ENCODE data around the gene ATP1A1. TPM values are rescaled to one million over a fixed set of nuclear protein-coding genes. Genes with fewer than 3 reads are reported as not detected.
A peak's percentile ranks its signal among the peaks of the same experiment; 100 is the strongest.

ATP1A1 gene
- total RNA-seq, 1 experiment from 2014 or later, result 116 TPM

DNA sequence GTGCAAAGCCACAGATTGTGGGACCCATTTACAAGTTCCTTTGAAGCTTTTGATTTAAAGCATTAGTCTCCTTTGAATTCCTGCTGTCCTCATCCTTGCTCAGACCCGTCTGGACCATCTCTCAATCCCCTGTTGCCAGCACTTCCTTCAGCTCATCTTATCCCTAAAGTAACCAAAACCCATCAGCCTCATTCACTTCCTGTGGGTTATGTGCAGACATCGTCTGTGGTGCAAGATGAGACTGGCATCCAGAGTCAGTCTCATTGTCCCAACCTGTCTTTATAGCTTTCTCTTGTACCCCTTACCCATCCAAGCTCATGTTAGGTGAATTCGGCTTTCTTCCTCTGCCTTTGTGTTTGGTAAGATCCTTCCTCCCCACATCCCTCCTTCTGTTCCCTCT lies 29.3 kb downstream of the ATP1A1 start:
- DNase-seq (ENCODE audit: low read depth), result no peak
- in situ Hi-C loops (cut with HindIII; ENCODE audit: low pct_unique_long_range_greater_than_20kb, low sequenced_read_pairs), result no loop called here

DNA sequence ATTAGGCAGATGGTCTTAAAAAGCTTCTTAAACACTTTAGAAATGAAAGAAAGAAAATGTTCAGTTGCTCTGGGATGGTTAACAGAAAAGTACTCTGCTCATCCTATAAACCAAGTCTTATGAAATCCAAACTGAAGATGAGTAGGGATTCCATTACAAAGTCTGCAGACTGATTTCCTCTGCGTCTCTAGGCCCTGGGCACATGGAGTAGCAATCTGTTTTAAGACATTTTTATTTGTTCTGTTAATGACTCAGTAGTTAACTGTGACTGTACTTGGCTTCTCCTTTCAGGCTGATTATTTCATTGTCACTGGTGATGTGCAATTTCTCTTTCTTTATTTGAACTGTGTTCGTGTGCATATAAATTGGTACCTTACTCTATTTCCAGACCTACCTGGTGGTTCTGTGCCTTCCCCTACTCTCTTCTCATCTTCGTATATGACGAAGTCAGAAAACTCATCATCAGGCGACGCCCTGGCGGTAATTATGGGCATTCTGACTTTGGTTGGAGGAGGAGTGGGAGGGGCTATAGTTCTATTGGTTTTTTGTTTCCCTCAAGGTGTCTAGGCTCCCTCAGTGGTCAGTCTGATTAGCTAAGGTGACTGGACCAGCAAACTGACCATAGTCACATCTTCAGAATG lies 30.6 kb downstream of the ATP1A1 start:
- no peak for DNase-seq (ENCODE audit: low read depth)
- in situ Hi-C loops (cut with HindIII; ENCODE audit: low pct_unique_long_range_greater_than_20kb, low sequenced_read_pairs), result no loop called here

- in situ Hi-C loops (cut with HindIII; ENCODE audit: low pct_unique_long_range_greater_than_20kb, low sequenced_read_pairs), result no loop called here
- DNase-seq (ENCODE audit: low read depth), result no peak
Observed at GRCh38 chr1:116404699-116405098, 31.7 kb downstream of the ATP1A1 start.

- in situ Hi-C loops (cut with HindIII; ENCODE audit: low pct_unique_long_range_greater_than_20kb, low sequenced_read_pairs), result no loop called here
- no peak for DNase-seq (ENCODE audit: low read depth)
Observed at GRCh38 chr1:116405241-116406135, 32.4 kb downstream of the ATP1A1 start.

GRCh38 chr1:116407033-116407432 lies 34.0 kb downstream of the ATP1A1 start:
- in situ Hi-C loops (cut with HindIII; ENCODE audit: low pct_unique_long_range_greater_than_20kb, low sequenced_read_pairs), result no loop called here
- DNase-seq (ENCODE audit: low read depth), result no peak

- in situ Hi-C loops (cut with HindIII; ENCODE audit: low pct_unique_long_range_greater_than_20kb, low sequenced_read_pairs), result no loop called here
- DNase-seq (ENCODE audit: low read depth), result no peak
Observed at GRCh38 chr1:116408193-116408592, 35.1 kb downstream of the ATP1A1 start.

GRCh38 chr1:116408803-116409720 lies 36.0 kb downstream of the ATP1A1 start:
- in situ Hi-C loops (cut with HindIII; ENCODE audit: low pct_unique_long_range_greater_than_20kb, low sequenced_read_pairs), result no loop called here
- no peak for DNase-seq (ENCODE audit: low read depth)

DNA sequence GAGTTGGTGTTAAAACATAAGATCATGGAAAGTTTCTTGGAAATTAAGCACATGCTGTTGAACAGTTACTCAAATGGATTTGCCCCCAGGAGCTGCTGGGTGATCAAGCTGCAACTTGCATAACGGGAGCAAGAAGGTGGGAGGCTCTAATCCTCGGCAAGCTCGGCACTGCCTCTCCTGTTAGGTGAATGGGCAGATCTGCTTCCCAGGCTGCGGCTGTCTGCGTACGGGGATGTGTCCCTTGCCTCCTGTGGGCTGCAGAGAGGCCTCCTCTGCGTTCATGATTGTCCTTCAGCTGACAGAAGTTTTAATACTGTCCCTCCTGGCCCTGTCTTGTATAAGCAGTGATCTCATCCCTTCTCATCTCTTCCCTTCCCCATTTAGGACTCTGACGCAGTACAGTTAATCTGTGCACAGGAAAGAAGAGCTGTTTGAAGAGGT lies 36.7 kb downstream of the ATP1A1 start:
- DNase-seq (ENCODE audit: low read depth), result no peak

GRCh38 chr1:116411784-116412479 lies 38.9 kb downstream of the ATP1A1 start:
- in situ Hi-C loops (cut with HindIII; ENCODE audit: low pct_unique_long_range_greater_than_20kb, low sequenced_read_pairs), result no loop called here
- peak; percentile 29 for DNase-seq (ENCODE audit: low read depth)

More for the DNA sequence above, 36.7 kb downstream of the ATP1A1 start:
- in situ Hi-C loops (cut with HindIII; ENCODE audit: low pct_unique_long_range_greater_than_20kb, low sequenced_read_pairs), result no loop called here

DNA sequence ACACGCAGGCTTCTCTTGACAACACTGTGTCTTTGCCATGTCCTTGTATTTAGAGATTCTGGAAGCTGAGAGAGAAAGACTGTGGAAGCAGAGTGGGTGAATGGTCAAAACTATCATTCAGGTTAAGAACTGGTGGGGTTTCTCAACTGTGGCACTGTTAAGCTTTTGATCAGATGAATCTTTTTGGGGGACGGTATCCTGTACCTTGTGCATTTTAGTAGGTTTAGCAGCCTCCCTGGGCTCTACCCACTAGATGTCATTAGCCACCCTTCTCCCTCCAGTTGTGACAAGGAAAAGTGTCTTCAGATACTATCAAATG lies 39.4 kb downstream of the ATP1A1 start:
- DNase-seq (ENCODE audit: low read depth), result no peak
- in situ Hi-C loops (cut with HindIII; ENCODE audit: low pct_unique_long_range_greater_than_20kb, low sequenced_read_pairs), result no loop called here

- in situ Hi-C loops (cut with HindIII; ENCODE audit: low pct_unique_long_range_greater_than_20kb, low sequenced_read_pairs), result no loop called here
- DNase-seq (ENCODE audit: low read depth), result no peak
Observed at GRCh38 chr1:116412898-116413297, 39.9 kb downstream of the ATP1A1 start.

DNA sequence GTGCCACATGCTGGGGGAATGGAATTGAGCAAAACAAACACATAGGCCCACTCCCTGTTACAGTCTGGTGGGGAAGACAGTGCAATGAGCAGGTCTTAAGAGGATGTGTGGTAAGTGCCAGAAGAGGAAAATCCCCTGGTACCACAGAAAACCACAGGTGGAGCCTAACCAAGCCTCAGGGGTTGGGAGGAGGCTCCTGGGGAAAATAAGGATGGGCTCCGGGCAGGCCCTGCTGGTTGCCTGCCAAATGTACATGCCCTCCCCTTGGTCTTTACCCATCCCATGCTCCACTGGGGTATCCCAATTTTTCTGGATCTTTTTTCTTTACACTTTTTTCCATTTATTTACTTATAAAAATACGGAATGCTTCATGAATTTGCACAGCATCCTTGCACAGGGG lies 40.4 kb downstream of the ATP1A1 start:
- in situ Hi-C loops (cut with HindIII; ENCODE audit: low pct_unique_long_range_greater_than_20kb, low sequenced_read_pairs), result no loop called here
- DNase-seq (ENCODE audit: low read depth), result no peak

DNA sequence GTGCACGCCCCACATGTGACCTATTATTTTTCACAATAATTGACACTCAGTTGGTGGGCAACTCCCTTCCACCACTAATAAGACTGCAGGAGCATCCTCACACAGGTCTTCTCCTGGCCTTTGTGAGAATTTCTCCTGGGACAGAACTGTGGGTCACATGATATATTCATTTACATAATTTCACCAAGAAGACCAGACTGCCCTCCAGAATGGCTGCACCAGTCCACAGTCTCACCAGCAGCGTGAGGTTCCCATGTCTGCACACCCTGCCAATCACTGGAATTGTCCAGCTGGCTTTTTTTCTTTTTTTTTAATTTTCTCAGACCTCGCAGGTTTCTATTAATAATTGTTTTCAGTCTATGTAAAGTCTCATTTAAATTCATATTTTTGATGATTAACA lies 41.3 kb downstream of the ATP1A1 start:
- in situ Hi-C loops (cut with HindIII; ENCODE audit: low pct_unique_long_range_greater_than_20kb, low sequenced_read_pairs), result no loop called here
- no peak for DNase-seq (ENCODE audit: low read depth)

GRCh38 chr1:116415200-116415698 lies 42.2 kb downstream of the ATP1A1 start:
- in situ Hi-C loops (cut with HindIII; ENCODE audit: low pct_unique_long_range_greater_than_20kb, low sequenced_read_pairs), result no loop called here
- no peak for DNase-seq (ENCODE audit: low read depth)

- DNase-seq (ENCODE audit: low read depth), result no peak
- in situ Hi-C loops (cut with HindIII; ENCODE audit: low pct_unique_long_range_greater_than_20kb, low sequenced_read_pairs), result no loop called here
Observed at GRCh38 chr1:116415699-116416533, 42.9 kb downstream of the ATP1A1 start.

GRCh38 chr1:116416854-116417513 lies 43.9 kb downstream of the ATP1A1 start:
- no peak for DNase-seq (ENCODE audit: low read depth)
- in situ Hi-C loops (cut with HindIII; ENCODE audit: low pct_unique_long_range_greater_than_20kb, low sequenced_read_pairs), result no loop called here

DNA sequence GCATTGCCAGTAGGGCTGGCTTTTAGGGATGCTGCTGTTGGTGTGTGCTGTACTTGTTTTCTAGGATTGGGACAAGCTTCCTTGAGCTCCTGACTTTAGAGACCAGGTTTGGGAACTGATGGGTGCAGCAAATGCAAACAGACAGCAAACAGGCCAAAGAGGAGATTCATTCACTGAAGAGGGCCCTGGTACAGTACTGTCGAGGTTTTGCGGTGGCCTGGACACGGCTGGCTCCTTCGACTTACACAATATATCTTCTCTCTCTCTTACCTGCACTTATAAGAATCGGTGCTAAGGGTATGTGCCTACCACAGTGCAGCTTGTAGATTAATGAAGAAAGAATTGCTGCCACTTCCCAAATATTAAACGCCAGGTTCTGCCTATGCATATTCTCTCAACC lies 44.6 kb downstream of the ATP1A1 start:
- no peak for DNase-seq (ENCODE audit: low read depth)
- in situ Hi-C loops (cut with HindIII; ENCODE audit: low pct_unique_long_range_greater_than_20kb, low sequenced_read_pairs), result no loop called here

All from Caki2 (cell line).